Adrenal gland (tissue), 5 donors: ENCODE measurements around the gene SULT4A1.

ENCODE experiments used
- CTCF ChIP-seq, 6 experiments: fragments of 450-650 bp in 4 of 6; fragments of 200-600 bp in 2 of 6; sonication (generic) in 1 of 6; IDR thresholded peaks; 1 replicate in 5 of 6; 2 replicates in 1 of 6; pipeline versions ENCODE4 v1.5.1 to v1.8.0; 2016 to 2021; ENCODE audit warnings: antibody characterized with exemption in 6 of 6, mild to moderate bottlenecking in 2 of 6, moderate library complexity in 1 of 6
- POLR2A ChIP-seq, 2 donors: fragments of 450-650 bp; IDR thresholded peaks; one replicate each; pipeline ENCODE4 v1.6.1; 2017; ENCODE audit warnings: antibody characterized with exemption in 2 of 2, mild to moderate bottlenecking in 2 of 2, moderate library complexity in 1 of 2
- donor health status: DM: no; HTN: no; CAD: no.

DNA sequence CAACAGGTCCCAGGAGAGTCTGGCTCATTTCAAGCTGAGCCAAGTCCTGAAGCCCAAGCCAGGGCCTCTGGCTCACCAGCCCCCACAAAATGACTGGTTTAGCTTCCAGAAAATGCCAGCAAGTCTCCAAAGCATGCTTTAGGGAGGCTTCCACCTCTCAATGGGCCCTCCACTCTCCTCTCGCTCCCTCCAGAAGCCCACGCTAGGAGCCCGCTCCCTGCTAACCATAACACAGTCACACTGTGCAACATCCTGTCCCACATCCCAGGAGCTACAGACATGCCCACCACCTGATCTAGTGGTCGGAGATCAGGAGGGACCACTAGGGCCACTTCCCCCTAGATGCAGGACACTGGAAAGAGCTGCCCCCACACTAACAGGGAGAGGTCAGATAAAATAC lies 6.9 kb downstream of the SULT4A1 start:
- TF ChIP-seq POLR2A (IDR thresholded peaks at IDR 0.05) (no peak), CTCF (IDR thresholded peaks at IDR 0.05) (no peak)
